Ammon's horn (tissue), 1 donor: ENCODE results near the gene DNAJC1.

Source experiments
- DNase-seq: peaks from one replicate; pipeline ENCODE4 v3.0.0-alpha.2; 2016; ENCODE audit warnings: low spot score

The DNAJC1 gene

GRCh38 chr10:21758696-21759095, 244.8 kb downstream of the DNAJC1 start:
- no peak for DNase-seq

DNA sequence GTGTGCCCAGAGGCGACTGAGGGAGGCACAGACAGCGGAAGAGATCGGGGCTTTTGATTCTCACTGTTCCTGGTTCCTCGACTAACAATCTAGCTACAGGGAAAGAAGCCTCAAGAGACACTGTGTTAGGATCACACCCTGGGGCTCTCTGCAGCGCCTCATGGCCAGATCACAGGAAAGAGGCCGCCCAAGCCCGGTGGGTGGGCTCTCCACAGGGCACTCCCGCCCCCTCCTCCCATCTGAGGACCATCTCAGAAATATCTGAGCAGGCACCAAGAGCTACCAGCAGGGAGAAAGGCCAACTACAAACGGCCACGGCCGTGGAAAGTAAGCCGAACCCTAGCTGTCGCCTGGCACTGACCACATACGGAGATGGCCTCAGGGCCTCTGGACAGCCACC, 245.3 kb downstream of the DNAJC1 start:
- no peak for DNase-seq

DNA sequence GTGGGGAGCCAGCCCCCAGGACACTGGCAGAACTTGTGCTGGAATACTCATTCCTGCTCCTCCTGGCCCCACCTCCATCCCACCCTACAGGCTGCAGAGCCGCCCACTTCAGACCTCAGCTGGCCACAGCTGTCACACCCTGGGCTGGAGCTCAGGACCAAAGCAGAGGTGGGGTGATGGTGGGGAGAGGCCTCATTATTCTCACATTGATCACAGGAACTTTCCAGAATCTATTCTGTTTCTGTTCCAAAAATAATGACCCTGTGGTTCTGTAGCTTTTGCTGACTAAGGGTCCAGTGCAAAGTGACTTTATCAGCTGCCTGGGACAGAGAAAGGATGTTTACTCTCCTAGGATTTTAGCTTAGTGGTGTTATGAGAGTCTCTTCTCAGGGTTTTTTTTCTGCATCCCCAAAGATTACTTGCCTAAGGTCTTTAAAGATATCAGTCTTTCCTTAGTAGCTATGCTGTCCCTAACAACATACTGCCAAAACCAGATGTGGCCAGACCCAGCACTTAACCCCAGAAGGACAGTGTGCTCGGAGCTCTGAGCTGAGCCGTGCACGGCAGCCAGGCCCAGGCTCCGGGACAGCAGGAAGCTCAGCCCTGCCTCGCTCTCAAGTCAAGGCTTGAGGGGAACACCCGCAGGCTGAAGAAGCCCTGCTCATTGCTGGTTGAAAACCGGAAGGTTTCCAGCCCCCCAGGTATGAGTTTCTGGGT, 246.2 kb downstream of the DNAJC1 start:
- DNase-seq, result no peak

GRCh38 chr10:21756707-21757106, 246.8 kb downstream of the DNAJC1 start:
- no peak for DNase-seq

DNA sequence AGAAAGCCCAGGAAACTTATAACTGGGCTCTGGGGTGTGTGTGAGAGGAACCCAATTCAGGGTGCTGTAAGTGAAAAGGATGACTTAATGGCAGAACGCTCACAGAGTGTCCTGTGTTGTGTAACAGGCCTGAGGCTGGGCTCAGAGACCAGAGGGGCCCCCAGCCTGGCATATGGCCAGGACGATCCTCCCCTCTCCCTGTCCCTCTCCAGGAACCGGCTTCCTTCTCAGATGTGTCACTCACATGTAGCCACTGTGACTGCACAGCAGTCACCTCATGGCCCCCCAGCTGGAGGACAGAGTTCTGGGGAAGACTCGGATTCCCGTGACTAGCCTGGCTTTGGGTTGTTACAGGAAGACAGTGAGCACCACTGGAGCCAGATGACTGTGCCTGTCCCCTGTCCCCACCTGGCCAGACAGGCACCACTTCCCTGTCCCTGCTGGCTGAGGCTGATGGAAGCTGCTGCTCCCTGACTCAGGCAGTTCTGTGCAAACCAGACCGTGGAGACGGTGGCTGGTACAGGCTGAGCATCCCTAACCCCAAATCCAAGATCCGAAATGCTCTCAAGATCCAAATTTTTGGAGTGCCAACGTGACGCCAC, 249.0 kb downstream of the DNAJC1 start:
- no peak for DNase-seq

GRCh38 chr10:21753497-21754270, 249.8 kb downstream of the DNAJC1 start:
- DNase-seq, result no peak

GRCh38 chr10:21751341-21752310, 251.9 kb downstream of the DNAJC1 start:
- no peak for DNase-seq

- no peak for DNase-seq
Observed at GRCh38 chr10:21750424-21750823, 253.1 kb downstream of the DNAJC1 start.

DNA sequence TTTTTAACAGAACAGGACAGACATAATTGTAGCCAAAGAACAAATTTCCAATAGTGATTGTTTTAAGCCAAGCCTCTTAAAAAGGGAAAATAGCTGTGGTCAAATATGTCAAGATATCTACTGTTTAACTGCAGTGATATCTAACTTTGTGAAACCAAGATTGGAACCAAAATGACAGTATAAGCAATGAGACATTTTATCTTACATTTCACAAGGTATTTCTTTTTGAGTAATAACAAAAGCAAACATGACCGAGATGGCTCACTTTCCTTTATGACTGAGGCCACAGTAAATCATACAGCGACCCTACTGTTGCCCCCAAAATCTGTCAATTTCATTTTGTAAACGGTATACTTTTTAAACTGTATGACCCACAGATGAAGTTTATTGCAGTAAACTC, 253.7 kb downstream of the DNAJC1 start:
- no peak for DNase-seq

DNA sequence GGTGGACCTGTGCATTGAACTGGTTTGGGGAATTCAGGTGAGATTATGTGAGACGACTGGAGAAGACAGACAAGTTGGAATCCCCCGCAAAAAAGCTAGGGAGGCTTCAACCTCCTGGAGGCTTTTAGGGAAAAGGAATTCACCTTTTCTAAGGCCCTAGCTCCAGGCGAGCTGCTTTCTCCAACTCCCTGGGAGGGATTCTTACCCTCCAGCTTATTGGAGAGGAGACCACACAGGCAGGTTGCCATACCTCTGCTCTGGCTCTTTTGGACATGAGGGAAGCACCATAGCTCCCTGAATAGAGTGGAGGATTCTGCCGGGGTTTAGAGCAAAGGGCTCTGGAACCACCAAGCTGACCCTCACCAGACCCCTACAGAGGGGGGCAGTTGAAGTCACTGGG, 255.7 kb downstream of the DNAJC1 start:
- no peak for DNase-seq

- no peak for DNase-seq
Observed at GRCh38 chr10:21746118-21746517, 257.4 kb downstream of the DNAJC1 start.

GRCh38 chr10:21744223-21744622, 259.3 kb downstream of the DNAJC1 start:
- DNase-seq, result no peak

- DNase-seq, result no peak
Observed at GRCh38 chr10:21742740-21743412, 260.7 kb downstream of the DNAJC1 start.

DNA sequence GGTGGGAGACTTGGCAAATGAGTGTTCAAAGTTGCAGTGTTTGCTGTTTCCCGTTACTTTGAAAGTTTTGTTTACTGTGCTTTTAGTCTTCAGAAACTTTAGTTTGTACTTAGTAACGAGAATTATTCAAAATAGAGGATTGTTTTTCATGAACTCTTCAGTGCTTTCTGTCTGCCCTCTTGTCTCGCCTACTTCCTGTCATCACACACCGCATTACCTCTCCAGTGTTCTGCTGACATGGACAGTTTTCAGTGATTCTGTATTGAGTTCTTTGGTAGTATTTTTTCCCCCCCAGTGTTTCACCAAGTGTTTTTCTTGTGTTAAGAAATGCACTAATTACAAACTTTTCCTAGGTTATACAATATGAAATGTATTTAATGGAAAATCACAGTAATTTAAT, 262.5 kb downstream of the DNAJC1 start:
- no peak for DNase-seq

DNA sequence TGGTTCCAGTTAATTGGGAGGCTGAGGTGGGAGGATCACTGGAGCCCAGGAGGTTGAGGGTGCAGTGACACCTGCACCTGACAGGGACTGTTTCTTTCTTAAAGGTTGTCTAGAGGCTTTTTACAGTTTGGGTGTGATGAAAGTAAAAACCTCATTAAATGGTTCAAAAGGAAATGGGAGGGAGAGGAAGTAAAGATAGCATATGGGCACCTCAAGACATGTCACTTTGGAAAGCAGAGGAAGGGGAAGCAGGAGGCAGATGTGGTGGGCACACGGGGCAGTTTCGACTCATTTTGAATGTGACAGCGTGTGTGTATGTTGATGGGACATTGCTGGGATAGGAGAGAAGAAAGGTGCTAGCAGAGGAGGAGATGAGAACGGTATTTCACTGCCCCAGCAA, 266.4 kb downstream of the DNAJC1 start:
- DNase-seq, result no peak

DNA sequence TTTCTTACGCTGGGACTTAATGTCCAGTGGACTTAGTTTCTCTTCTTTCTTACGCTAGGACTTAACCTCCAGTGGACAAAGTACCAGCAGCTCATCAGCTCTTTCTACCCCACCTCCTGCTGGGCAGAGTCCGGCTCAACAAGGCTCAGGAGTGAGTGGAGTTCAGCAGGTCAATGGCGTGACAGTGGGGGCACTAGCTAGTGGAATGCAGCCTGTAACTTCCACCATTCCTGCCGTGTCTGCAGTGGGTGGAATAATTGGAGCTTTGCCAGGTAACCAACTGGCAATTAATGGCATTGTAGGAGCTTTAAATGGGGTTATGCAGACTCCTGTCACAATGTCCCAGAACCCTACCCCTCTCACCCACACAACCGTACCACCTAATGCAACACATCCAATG, 269.8 kb downstream of the DNAJC1 start:
- DNase-seq, result no peak

GRCh38 chr10:21732067-21732772, 271.3 kb downstream of the DNAJC1 start:
- DNase-seq, result peak; percentile 90

DNA sequence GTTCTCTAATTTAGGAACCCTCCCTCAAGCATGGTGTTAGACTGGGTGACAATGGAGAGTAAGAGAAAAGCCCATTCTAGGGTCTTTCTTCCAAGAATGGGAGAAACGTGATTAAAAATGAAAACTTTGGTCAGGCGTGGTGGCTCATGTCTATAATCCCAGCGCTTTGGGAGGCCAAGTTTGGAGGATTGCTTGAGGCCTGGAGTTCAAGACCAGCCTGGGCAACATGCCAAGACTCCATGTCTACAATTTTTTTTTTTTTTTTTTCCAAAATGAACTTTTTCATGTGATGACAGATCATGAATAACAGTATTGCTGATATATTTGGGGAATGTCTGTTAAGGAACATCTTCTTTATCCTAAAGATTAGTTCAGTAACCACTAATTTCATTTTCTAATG, 274.9 kb downstream of the DNAJC1 start:
- DNase-seq, result no peak

GRCh38 chr10:21727452-21728168, 275.9 kb downstream of the DNAJC1 start:
- DNase-seq, result no peak

DNA sequence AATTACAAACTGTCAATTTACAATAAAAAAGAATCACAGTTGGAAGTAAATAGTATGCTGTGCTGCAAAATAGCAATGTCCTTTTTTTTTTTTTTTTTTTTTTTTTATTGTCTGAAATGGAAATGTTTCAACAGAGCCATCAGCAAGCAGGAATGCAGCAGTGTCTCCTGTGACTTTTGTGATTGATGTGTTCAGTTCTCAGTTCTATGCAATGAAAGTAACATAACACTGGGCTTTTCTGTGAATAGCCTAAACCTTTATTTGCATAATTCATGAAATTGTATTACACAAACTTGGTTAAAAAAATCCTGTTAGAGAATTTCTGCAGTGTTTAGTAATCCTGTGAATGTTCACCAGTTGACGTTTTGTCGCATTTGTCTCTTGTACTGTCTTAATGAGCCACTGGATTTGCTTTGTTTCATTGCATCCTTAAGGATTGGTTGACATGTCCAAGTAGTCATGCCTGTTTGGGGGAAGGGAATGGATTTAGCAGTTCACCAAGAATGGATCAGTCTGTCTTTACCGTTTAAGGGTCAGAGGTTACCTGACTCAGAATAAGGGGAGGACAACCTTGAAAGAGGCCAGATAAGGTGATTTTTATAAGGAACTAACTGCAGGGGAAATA, 276.8 kb downstream of the DNAJC1 start:
- DNase-seq, result no peak
